Right ventricle myocardium inferior (tissue), 1 donor: ENCODE measurements around the gene TCOF1. TPM values are rescaled to one million over a fixed set of nuclear protein-coding genes. Genes with fewer than 3 reads are reported as not detected.
"Not testable (repeated sequence)": the region's sequence is repeated elsewhere in the genome, so short reads cannot be mapped to it uniquely, and the experiment has no call there.

Experiments used
- ATAC-seq: fragments of 200-7000 bp; cut with Tn5 transposase; one replicate; pipeline ENCODE4 v1.9.1; 2020; ENCODE audit warnings: mild to moderate bottlenecking, moderate library complexity
- DNase-seq: peaks from one replicate; pipeline ENCODE4 v3.0.0; 2021; ENCODE audit errors: missing footprints
- intact Hi-C: fragments of 100-400 bp; cut with DNase I; formaldehyde crosslinking; loops from one replicate; pipeline ENCODE4 v1.11.0; 2022
- total RNA-seq: library from RNA; stranded (reverse); fragmentation: NEBNext Ultra II Directional; extraction: Animal tissue kit (Norgen Biotek cat#: 25700); gene quantifications from one replicate; pipeline ENCODE4 v1.2.1, GENCODE V29; 2021
- donor health status: DM: no; HTN: yes; CAD: no; lungs with severe emphysema.

The TCOF1 gene
- total RNA-seq, 1 donor from 2014 or later: 17.8 TPM

- ATAC-seq: peak; percentile 78
- DNase-seq: no peak
- intact Hi-C loops: no loop called here
Measured at GRCh38 chr5:150410524-150411244, 53.2 kb downstream of the TCOF1 start.

- DNase-seq (no peak), ATAC-seq (no peak)
- intact Hi-C loops: no loop called here
Measured at GRCh38 chr5:150411245-150411979, 53.9 kb downstream of the TCOF1 start.

- DNase-seq: peak; percentile 89
- intact Hi-C loops: no loop called here
- ATAC-seq: peak; percentile 54
Measured at GRCh38 chr5:150412319-150413175, 55.0 kb downstream of the TCOF1 start, which contains the start of gene CD74. Gene CD74, minus strand, starts transcription at chr5:150412910. Its CDS starts 161 bp downstream, at chr5:150412749.

- intact Hi-C loops: no loop called here
- DNase-seq: no peak
- no peak for ATAC-seq
Measured at GRCh38 chr5:150413176-150413901, 55.8 kb downstream of the TCOF1 start.

- intact Hi-C loops, DNase-seq, ATAC-seq: not testable (repeated sequence)
Measured at GRCh38 chr5:150413902-150414790, 56.6 kb downstream of the TCOF1 start.

- intact Hi-C loops: no loop called here
- ATAC-seq: no peak
- no peak for DNase-seq
Measured at GRCh38 chr5:150419630-150420270, 62.3 kb downstream of the TCOF1 start.

- no peak for DNase-seq
- no peak for ATAC-seq
- intact Hi-C loops: no loop called here
Measured at GRCh38 chr5:150422075-150422474, 64.6 kb downstream of the TCOF1 start.

- intact Hi-C loops: no loop called here
- DNase-seq (no peak), ATAC-seq (no peak)
Measured at GRCh38 chr5:150422758-150423157, 65.3 kb downstream of the TCOF1 start.

GRCh38 chr5:150426165-150426564 lies 68.7 kb downstream of the TCOF1 start:
- DNase-seq, ATAC-seq, intact Hi-C loops: not testable (repeated sequence)

- DNase-seq (peak; percentile 74), ATAC-seq (peak; percentile 74)
- intact Hi-C loops: no loop called here
Measured at GRCh38 chr5:150428106-150428876, 70.8 kb downstream of the TCOF1 start.

GRCh38 chr5:150428978-150429377 lies 71.5 kb downstream of the TCOF1 start:
- DNase-seq (no peak), ATAC-seq (no peak)
- intact Hi-C loops: no loop called here

GRCh38 chr5:150429410-150429873 lies 71.9 kb downstream of the TCOF1 start:
- DNase-seq (no peak), ATAC-seq (no peak)
- intact Hi-C loops: no loop called here

GRCh38 chr5:150431048-150431447 lies 73.6 kb downstream of the TCOF1 start:
- intact Hi-C loops: loop anchor here (10.0 kb wide), 2 partner anchors 266 to 406 kb away; partner anchors contain the start of gene CDX1
- DNase-seq: no peak
- no peak for ATAC-seq

- intact Hi-C loops: loop anchor here (10.0 kb wide), 2 partner anchors 267 to 407 kb away; partner anchors contain the start of gene CDX1
- no peak for DNase-seq
- ATAC-seq: no peak
Measured at GRCh38 chr5:150431574-150431973, 74.1 kb downstream of the TCOF1 start.

GRCh38 chr5:150434464-150434863 lies 77.0 kb downstream of the TCOF1 start:
- no peak for DNase-seq
- intact Hi-C loops: loop anchor here (10.0 kb wide), 2 partner anchors 270 to 410 kb away; partner anchors contain the start of gene CDX1
- ATAC-seq: no peak

- DNase-seq (peak; percentile 93), ATAC-seq (peak; percentile 85)
- intact Hi-C loops: loop anchor here (5.0 to 10.0 kb wide), 5 partner anchors 34 to 411 kb away; partner anchors contain the start of genes CDX1 and TCOF1
Measured at GRCh38 chr5:150436141-150436680, 78.7 kb downstream of the TCOF1 start.
